Glomerular visceral epithelial cell (primary cell): Measurements from ENCODE around the gene SHLD1.

Experiments
- DNase-seq: peaks from one replicate; pipeline ENCODE4 v3.0.0-alpha.2; 2016; ENCODE audit errors: extremely low spot score

SHLD1 gene

DNA sequence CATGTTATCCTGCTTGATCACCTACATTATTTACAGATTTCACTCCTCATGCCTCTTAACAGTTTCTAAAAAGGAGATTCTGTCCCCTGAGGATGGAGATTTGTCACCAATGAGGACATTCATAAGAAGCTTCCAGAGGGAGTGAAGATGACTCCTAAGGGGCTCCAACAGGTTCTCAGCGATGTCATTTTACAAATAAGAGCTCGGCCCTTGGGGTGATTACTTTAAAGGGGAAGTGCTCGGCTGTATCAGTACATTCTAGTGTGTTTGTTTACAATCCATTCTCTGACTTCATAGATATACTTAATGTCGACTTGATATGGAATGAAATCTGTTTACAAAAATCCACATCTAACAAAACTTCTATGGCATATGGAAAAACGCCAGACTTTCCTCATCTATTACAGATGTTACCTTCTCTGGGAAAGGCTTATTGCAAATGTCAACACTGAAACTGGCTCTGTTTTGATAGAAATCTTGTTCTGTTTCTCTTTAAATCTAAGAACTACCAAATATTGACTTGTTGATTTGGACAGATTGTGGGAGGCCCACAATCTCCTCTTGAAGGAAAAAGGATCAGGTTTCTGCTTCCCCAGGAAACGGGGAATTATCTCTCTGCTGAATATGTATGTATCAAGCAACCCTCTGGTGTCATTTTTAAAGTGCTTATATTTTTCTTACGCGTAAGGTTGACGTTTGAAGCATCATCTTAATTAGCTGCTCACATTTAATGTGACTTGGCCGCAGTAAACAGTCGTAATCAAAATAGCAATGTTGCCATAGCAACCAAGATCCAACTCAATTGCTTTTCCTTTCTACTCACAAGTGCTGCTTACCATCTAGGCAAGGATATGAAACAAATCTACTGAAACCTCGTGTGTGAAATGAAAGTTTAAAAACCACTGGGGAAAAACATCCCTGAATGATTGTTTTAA, 95.7 kb downstream of the SHLD1 start:
- DNase-seq = no peak

DNA sequence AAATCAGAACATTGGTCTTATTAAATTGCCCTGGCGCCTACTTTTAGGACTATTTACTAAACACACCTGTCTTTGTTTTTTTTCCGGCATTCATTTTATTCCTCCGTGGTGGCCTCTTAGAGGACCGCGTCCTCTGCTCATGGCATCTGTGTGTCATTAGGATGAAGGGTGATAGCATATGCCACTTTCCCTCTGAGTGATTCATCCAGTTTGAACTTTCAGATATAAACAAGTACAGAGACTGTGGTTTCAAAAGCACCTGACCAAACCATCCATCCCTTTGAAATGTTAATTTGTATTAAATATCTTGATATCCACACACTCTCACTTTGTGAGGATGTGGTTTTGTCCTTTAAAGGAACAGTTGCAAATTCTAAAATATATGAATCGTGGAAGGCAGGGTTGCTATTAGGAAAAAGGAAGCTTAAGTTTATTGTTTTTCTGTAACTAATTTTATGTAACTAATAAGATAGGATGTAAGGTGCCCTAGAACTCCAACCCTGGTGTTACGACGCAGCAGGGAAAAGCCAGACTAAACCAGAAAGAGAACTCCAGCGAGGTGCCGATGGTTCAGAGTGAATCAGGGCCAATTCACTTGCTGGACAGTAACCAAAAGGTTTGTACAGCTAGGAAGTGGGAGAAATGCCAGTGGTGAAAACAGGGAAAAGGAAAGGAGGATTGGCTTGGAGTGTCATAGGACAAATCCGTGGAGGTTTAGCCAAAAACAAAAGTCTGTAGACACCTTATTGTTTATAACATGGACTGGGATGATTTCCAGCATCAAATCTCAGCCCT, 98.7 kb downstream of the SHLD1 start:
- peak; percentile 40 for DNase-seq

DNA sequence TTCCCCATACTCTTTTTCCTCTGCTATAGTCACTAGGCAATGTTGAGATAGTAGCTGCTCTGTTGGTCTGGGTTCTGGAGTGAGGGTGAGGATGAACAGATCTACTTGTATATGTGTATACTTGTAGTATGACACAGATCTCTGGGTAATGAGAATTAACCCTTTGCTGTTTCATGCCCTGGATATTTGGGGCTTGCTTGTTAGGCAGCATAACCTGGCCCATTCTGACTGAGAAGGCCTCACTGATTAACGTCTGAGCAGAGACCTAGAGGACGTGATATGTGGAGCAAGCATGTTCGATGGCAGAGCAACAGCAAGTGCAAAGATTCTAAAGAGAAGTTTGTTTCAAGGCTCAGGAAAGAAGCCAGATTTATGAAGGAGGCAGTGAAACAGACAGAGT, 105.7 kb downstream of the SHLD1 start:
- no peak for DNase-seq

DNA sequence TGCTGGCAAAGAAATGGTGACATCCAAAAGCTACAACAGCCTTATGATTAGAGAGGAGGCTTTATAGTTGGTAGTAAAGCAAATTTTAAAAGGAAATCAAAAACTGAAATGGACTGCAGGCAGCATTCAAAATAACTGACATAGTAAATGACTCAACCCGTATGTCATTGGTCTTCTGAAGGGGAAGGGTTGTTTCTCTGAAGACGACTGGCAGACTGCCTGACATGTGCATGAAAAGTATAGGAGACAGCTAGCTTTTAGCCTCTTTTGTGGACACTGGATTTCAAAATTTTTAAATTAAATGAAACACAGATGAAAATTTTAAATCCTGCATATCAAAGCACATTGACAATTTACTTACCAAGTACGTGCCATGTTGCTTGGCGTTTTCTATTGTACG, 109.4 kb downstream of the SHLD1 start:
- no peak for DNase-seq

DNA sequence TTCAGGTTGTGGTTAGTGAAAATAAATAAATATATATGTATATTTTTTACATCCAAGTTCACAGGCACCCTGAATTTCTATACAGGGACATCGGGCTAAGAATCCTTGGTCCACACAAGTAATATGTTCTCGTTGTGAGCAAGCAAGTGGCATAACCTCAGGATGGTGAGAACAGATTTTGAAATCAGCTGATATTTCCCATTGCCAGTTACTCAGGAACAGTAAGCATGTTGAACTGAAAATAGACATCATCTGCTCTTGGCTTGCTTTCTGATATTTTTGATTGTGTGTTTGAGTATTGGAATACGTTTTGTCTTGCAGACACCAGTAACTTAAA, 112.5 kb downstream of the SHLD1 start:
- DNase-seq = no peak

DNA sequence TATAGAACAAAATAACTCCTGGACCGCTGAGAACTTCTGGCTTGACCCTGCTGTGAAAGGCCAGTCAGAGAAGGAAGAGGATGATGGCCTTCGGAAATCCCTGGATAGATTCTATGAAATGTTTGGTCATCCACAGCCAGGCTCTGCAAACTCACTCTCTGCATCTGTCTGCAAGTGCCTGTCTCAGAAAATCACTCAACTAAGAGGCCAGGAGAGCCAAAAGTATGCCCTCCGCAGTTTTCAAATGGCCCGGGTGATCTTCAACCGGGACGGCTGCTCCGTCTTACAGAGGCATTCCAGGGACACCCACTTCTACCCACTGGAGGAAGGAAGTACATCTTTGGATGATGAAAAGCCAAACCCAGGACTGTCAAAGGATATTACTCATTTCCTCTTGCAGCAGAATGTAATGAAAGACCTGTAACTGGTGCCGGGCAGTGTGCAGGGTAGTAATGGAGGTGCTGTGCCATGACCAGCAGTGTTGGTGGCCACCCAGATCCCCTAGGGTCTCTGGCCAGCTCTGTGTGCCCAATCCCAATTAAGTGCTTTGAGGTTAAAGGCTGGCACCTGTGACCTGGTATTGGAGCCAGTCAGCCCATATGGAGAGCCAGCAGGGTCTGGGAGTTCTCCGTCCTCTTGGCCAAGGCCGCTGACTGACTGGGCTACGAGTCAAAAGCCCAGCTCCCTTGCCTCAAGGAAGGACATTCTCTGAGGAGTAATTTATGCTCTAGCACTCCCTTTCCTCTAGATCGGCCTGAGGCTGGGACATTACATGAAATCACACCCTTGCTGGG, 113.0 kb downstream of the SHLD1 start:
- DNase-seq = peak; percentile 46

DNA sequence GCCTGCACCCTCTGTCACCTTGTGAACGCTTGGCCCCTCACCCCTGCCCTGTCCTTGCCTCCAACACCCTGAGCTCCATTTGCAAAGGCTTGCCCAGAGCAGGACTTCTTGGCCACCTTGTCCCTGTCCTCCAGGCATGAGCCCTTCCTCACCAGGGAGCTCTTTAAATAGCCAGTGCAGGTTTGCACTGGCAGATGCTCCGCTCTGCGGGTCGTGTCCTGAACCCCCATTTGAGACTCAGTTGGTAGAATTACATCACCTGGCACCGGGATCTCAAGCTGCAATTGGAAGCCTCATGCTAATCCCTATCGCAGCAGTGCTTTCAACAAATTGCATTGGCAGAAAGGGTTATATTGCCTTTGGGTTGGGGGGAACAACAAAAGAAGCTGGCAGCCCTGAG, 114.2 kb downstream of the SHLD1 start:
- DNase-seq = no peak

DNA sequence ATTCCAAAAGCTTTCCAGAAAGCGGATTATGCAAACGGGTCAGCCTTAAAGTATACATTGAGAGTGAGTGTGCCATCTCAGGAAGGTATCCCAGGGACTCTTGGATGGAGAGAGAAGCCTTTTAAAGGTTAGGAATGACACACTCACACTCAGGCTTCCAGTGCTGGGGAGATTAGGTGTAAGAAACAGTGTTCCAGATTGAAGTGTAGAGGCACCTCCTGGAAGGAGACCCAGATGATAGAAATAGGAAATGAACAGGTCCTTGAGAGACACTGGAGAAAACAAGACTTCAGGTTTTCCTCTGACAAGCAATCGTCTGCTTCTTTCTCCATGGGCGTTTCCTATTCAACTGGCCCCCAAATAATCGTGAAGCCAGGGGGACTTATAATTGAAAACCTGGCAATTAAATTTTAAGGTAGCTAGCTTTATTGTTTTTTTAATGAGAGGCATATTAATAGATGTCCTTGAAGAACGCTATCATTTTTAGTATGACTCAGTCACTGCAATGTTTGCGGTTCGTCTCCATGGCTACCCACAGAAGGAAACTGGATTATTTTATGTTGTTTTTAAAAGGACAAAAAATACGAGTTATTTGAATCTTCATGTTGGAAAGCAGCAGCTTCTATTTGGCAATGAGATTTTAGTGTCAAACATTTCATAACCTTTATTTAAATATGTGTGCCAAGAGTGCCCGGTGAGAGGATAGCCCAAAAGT, 114.8 kb downstream of the SHLD1 start:
- no peak for DNase-seq

DNA sequence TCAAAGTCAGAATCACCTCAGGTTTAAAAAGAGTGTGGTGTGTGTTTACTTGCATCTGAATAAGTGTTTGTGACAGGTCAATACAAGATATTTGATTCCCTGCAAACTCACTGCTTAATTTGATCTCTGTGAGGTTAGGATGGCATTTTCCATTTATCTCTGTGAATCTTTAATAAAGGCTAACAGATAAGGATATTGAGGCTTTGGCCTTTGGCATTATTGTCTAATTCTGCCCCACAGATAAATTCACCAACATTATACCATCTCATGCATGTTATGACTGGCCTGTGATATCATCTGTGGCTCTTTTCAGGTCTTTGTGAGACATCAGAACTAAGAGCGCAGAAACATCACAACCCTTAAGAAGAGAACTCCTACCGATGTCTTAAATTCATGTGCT, 115.4 kb downstream of the SHLD1 start:
- no peak for DNase-seq

DNA sequence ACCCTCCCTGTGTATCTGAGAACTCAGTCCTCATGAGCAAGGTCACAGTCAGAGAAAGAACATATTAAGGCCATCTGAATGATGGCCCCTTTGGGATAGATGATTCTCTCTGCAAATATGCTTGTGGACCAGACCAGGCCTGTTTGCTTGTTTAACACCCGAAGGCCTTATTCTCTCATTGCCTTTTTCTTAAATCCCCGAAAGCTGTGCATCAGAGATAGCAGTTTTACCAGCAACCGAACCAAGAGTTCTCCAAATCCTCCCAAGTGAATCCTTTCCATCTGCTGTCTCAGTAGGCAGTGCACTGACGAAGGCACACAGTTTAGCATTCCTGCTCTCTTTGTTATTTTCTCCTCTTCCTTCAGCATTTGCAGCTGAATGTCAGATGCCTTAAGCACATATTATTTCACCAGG, 120.4 kb downstream of the SHLD1 start:
- DNase-seq = no peak

DNA sequence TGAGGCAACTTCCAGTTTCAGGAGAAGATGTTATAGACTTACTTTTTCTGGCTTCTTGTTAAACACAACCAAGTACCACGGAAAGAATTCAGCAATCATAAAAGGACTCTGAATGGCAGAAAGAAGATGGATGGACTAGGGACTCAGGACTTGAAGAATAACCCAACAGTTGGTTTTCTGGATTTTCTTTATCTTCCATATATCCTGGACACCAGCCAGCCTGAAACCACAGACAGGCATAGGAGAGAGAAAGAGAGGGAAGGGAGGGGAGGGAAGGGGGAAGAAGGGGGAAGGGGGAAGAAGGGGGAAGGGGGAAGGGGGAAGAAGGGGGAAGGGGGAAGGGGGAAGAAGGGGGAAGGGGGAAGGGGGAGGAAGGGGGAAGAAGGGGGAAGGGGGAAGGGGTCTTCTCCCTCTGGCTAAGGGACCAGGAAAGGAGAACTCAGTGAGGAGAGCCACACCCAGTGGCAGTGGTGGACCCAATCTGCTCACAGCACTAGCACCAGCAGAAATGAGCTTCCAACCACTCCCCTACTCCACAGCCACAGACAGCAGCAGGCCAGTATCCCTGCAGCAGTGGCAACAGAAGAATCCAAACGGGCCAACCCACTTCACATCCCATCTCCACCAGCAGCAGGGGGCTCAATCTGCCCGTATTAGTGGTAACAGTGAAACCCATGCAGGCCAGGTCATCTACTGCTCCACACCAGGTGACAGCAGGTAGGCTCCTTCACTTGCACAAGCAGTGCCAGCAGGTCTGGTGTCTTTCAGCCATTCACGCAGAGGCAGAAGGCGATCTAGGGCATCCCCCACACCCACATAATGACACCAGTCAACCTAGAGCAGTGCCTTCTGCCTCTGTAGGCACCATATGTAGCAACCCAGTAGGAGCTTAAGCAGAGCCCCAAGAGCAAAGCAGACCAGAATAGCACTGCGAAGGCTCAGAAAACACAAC, 121.5 kb downstream of the SHLD1 start:
- no peak for DNase-seq

DNA sequence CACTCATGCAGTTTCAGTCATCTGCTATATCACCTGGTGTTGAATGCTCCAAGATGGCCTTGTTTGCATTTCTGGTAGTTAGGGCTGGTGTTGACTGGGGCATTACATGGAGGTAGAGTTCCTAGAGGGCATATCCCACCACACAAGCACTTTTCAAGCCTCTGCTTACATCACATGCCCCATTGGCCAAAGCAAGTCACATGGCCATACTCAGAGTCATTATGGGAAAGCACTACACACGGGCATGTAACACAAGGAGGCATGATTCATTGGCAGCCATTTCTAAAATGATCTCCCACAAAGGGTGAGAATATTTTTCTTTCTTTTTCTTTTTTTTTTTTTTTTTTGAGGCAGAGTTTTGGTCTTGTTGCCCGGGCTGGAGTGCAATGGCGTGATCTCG, 126.9 kb downstream of the SHLD1 start:
- no peak for DNase-seq

DNA sequence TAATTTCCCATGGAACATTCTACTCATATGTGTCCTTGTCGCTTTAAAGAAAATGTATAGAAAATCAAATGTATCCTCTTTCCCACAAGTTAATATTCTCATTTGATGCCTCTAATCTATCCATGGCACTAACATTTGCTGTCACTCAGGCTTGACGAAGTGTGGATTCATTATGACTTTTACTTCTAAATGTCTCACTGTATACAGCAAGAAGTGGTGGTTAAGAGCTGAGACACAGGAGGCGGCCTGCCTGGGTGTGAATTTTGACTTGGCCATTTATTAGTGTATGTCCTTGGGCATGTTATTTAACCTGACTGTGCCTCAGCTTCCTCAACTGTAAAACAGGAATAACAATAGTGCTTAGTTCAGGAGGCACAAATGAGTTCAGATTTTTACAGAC, 130.1 kb downstream of the SHLD1 start:
- DNase-seq = no peak

DNA sequence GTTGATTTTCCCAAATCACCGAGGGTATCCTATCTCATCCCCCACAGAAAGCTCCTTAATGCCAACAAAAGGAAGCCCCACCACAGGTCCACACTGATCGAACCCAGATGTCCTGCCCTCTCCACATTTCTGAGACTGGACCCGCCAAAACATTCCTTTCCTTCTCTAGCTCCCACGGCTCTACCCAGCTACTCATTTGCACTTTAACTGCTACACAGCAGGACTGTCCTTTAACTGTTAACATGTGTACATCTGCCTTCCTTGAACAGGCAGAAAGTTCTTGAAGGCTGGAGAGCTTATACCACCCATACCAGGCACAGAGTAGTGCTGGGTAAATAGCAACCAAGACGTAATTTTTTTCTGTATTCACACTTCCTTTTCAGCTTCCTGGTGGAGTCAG, 131.5 kb downstream of the SHLD1 start:
- DNase-seq = no peak

DNA sequence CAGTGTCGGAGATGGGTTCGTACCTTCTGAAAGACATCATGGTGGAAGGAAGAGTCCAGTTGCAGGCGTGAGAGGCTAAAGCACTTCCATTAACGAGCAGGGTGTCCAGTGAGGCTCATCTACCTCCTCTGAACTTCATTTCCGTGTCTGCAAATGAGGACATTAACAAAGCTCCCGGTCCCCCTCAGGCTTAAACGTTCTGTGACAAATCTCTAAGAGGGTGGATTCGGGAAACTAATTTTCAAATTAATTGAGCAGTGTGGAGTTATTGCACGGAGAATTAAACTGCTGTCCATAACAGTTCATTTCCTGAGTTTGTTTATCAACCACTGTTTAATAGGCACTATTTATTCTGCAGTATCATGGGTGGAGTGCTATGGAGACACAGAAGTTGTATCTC, 132.0 kb downstream of the SHLD1 start:
- DNase-seq = no peak

DNA sequence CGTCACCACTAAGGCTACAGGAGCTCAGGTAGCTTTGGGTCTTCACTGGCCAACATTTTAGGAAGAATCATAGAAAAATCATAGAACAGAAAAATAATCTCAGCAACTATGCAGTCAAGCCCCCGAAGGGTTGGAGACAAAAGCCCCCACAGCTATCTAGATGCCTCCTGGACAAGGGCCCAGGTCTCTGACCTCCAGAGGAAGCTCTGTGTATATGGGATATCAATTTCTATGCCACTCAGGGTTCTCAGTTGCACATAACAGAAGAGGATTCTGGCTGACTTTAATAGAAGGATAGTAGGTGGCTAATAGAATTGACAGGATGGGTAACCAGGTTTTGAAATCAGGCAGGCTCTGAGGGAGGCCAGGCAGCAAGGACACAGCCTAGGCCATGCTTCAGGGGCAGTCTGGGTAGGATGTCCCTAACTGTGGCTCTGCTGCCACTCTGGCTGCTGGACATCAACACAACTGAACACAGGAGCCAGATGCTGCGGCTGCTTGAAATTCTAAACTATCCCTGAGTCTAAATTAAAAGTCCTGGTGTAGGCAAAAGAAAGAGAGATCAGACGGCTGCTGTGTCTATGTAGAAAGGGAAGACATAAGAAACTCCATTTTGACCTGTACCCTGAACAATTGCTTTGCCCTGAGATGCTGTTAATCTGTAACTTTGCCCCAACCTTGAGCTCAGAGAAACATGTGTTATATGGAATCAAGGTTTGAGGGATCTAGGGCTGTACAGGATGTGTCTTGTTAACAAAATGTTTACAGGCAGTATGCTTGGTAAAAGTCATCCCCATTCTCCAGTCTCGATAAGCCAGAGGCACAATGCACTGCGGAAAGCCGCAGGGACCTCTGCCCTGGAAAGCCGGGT, 134.5 kb downstream of the SHLD1 start:
- DNase-seq = no peak

DNA sequence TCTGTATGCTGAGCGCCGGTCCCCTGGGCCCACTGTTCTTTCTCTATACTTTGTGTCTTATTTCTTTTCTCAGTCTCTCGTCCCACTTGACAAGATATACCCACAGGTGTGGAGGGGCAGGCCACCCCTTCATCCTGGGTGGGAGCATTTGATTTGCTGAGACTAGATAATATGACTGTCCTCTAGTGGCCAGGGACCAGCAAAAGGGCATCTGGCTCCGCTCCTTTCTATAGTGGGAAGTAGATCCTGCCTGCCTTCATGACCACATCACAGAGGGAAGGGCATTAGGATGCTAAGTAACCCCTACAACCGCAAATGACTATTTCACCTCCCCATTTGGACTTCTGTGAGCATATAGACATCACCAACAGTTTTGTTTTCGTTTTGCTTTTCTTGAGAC, 135.7 kb downstream of the SHLD1 start:
- no peak for DNase-seq

DNA sequence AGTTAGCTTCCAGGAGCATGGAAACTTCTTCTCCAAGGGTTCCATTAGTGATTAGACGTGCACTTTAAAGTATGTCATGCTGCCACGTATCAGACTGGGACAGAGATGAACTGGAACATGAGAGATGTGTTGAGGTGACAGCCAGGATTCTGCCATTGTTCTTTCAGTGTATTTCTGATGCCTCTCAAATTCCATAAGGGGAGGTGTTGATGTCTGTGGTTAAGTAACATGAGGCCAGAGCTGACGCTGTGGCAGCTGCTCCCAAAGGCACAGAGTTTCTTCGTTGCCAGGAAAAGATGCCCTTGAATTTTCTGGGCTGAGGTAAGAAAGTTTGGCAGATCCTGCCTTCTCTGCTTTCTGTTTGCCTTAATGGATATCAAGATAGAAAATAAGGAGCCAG, 136.6 kb downstream of the SHLD1 start:
- no peak for DNase-seq

DNA sequence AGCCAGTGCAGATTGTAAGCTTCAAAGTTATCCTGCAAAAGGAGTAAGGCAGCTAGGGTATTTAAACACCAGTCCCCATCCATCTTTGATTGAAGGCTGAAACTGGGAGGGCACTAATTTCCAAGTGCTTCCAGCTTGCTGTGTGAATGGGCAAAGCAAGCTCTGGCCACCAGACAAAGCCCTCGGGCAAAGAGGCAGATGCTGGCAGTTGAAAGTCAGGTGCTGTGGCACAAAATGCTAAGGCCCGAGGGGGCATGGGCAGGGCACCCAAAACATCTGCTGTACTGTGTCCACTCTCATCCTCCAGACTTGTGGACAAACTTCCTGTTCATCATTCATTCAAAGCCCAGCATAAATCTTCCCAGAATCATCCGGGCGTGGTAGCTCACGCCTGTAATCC, 137.2 kb downstream of the SHLD1 start:
- no peak for DNase-seq

DNA sequence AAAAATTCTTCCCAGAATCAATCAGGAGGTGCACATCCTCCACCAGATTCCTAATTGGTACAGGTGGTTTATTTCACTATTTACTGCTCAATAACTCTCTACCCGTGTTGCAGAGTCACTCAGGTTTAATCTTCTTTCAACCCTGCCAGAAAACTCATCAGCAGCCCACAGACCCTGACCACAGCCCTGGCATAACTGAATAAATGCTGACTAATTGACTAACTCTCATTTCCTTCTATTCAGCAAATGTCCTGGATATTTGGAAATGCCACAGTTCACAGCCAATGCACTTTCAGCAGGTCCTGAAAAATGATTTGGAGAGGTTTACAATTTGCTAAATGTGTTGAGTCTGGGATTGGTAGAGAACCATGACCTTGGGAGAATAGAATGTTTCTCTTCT, 137.8 kb downstream of the SHLD1 start:
- DNase-seq = no peak
